H1 (cell line): ENCODE results near the gene ENPP4. TPM values are rescaled to one million over a fixed set of nuclear protein-coding genes. Genes with fewer than 3 reads are reported as not detected.

Experiments
- CTCF ChIA-PET: fragments of 300-600 bp; sonication (Branson Sonifier 250); formaldehyde crosslinking; loops from one replicate; lab custom pipeline; 2021; ENCODE audit not compliant: partially characterized antibody; lab: Charles Lee
- POLR2A ChIA-PET: fragments of 300-600 bp; sonication (Branson Sonifier 250); formaldehyde crosslinking; loops from one replicate; lab custom pipeline; 2021; ENCODE audit warnings: inconsistent platforms; ENCODE audit not compliant: partially characterized antibody; lab: Charles Lee
- DNase-seq, 2 experiments: peaks; one replicate each; pipeline versions ENCODE4 v3.0.0 to v3.0.0-alpha.2; 2010 to 2022; ENCODE audit warnings: low spot score in 2 of 2, low read depth in 1 of 2, mixed read lengths in 1 of 2
- FAIRE-seq: peaks from 2 replicates; lab custom pipeline; 2011; peaks lifted over from hg19 to GRCh38; lab: Jason Lieb, UNC
- H2AFZ ChIP-seq: 2 replicates; pipeline ENCODE4 v1.8.1; 2012; ENCODE audit warnings: low read length, inconsistent platforms
- H2AK5ac ChIP-seq: 2 replicates; pipeline ENCODE4 v1.6.1; 2013; ENCODE audit warnings: low read depth, low read length
- H2BK120ac ChIP-seq: replicated peaks from 2 replicates; pipeline ENCODE3; 2013; ENCODE audit warnings: low read depth, low read length, inconsistent platforms
- H2BK12ac ChIP-seq: 2 replicates; pipeline ENCODE4 v1.6.1; 2013; ENCODE audit warnings: low read depth, low read length
- H2BK15ac ChIP-seq: 2 replicates; pipeline ENCODE4 v1.6.1; 2013; ENCODE audit warnings: low read length
- H2BK20ac ChIP-seq: 2 replicates; pipeline ENCODE4 v1.6.1; 2013; ENCODE audit warnings: low read length
- H2BK5ac ChIP-seq: 2 replicates; pipeline ENCODE4 v1.6.1; 2013; ENCODE audit warnings: low read depth, low read length
- H3K14ac ChIP-seq: 2 replicates; pipeline ENCODE4 v1.6.1; 2013; ENCODE audit warnings: inconsistent platforms; ENCODE audit not compliant: insufficient read length
- H3K18ac ChIP-seq: 2 replicates; pipeline ENCODE4 v1.6.1; 2013; ENCODE audit warnings: low read length; ENCODE audit errors: extremely low read depth
- H3K23ac ChIP-seq: 2 replicates; pipeline ENCODE4 v1.6.1; 2013; ENCODE audit warnings: inconsistent platforms; ENCODE audit not compliant: insufficient read length
- H3K23me2 ChIP-seq: 2 replicates; pipeline ENCODE4 v1.6.1; 2013; ENCODE audit warnings: low read depth, low read length
- H3K27ac ChIP-seq: 2 replicates; pipeline ENCODE4 v1.6.1; 2011; ENCODE audit warnings: low read depth, low read length, inconsistent platforms
- H3K27me3 ChIP-seq, 4 experiments: replicated peaks in 1 of 4; 1 replicate in 1 of 4; 2 replicates in 3 of 4; pipeline versions ENCODE4 v1.6.1 to v1.8.1; 2011 to 2013; ENCODE audit warnings: low read length in 3 of 4, mild to moderate bottlenecking in 3 of 4, inconsistent platforms in 2 of 4, mixed read lengths in 2 of 4, moderate library complexity in 1 of 4; ENCODE audit not compliant: control insufficient read depth in 3 of 4, insufficient read depth in 3 of 4; ENCODE audit errors: extremely low read depth in 1 of 4
- H3K36me3 ChIP-seq, 4 experiments: 2 replicates each; pipeline versions ENCODE4 v1.6.1 to v1.8.1; 2011 to 2013; ENCODE audit warnings: mild to moderate bottlenecking in 4 of 4, low read length in 3 of 4, moderate library complexity in 2 of 4, control low read depth in 1 of 4, inconsistent platforms in 1 of 4; ENCODE audit not compliant: insufficient read depth in 4 of 4, control insufficient read depth in 2 of 4
- H3K4ac ChIP-seq: replicated peaks from 2 replicates; pipeline ENCODE3; 2013; ENCODE audit warnings: low read length, low read depth, mixed read lengths, inconsistent platforms; ENCODE audit not compliant: insufficient read length
- H3K4me1 ChIP-seq, 4 experiments: replicated peaks in 1 of 4; 1 replicate in 1 of 4; 2 replicates in 3 of 4; pipeline versions ENCODE4 v1.6.1 to v1.8.1; 2011 to 2013; ENCODE audit warnings: low read length in 3 of 4, inconsistent platforms in 2 of 4, mixed read lengths in 1 of 4; ENCODE audit not compliant: insufficient read depth in 4 of 4, control insufficient read depth in 3 of 4
- H3K4me2 ChIP-seq, 2 experiments: 2 replicates each; pipeline versions ENCODE4 v1.6.1 to v1.8.1; 2011 to 2013; ENCODE audit warnings: low read depth in 2 of 2, low read length in 2 of 2, control low read depth in 1 of 2, inconsistent platforms in 1 of 2, mild to moderate bottlenecking in 1 of 2; ENCODE audit not compliant: insufficient read depth in 1 of 2
- H3K4me3 ChIP-seq, 4 experiments: fragments of 200-600, 300-600 bp in 1 of 4; sonication (generic), shearing (Covaris generic), sonication (Bioruptor Twin) in 1 of 4; 2 replicates each; pipeline versions ENCODE4 v1.5.1 to v1.8.1; 2011 to 2016; ENCODE audit warnings: low read length in 4 of 4, low read depth in 3 of 4, control low read depth in 2 of 4, inconsistent platforms in 2 of 4, mild to moderate bottlenecking in 2 of 4, mixed read lengths in 1 of 4, moderate library complexity in 1 of 4; ENCODE audit not compliant: insufficient read depth in 2 of 4; ENCODE audit errors: extremely low read depth in 1 of 4
- H3K56ac ChIP-seq: replicated peaks from 2 replicates; pipeline ENCODE3; 2013; ENCODE audit warnings: low read depth, mild to moderate bottlenecking, mixed read lengths, low read length, inconsistent platforms; ENCODE audit not compliant: insufficient read length
- H3K79me1 ChIP-seq: 2 replicates; pipeline ENCODE4 v1.6.1; 2013; ENCODE audit warnings: low read depth, low read length, control low read depth
- H3K79me2 ChIP-seq, 2 experiments: 2 replicates each; pipeline versions ENCODE4 v1.6.1 to v1.8.1; 2012 to 2013; ENCODE audit warnings: low read length in 2 of 2, mild to moderate bottlenecking in 2 of 2, inconsistent platforms in 1 of 2; ENCODE audit not compliant: insufficient read depth in 2 of 2, control insufficient read depth in 1 of 2
- H3K9ac ChIP-seq, 4 experiments: replicated peaks in 1 of 4; 1 replicate in 1 of 4; 2 replicates in 3 of 4; pipeline versions ENCODE4 v1.6.1 to v1.8.1; 2011 to 2013; ENCODE audit warnings: low read depth in 3 of 4, low read length in 3 of 4, control low read depth in 2 of 4, mild to moderate bottlenecking in 2 of 4, moderate library complexity in 2 of 4, inconsistent platforms in 1 of 4; ENCODE audit errors: extremely low read depth in 1 of 4
- H3K9me3 ChIP-seq, 2 experiments: 2 replicates each; pipeline versions ENCODE4 v1.6.1 to v1.8.1; 2012 to 2013; ENCODE audit warnings: mild to moderate bottlenecking in 2 of 2, moderate library complexity in 2 of 2, control low read depth in 1 of 2, inconsistent platforms in 1 of 2, low read depth in 1 of 2, low read length in 1 of 2, mixed read lengths in 1 of 2; ENCODE audit not compliant: insufficient read depth in 2 of 2
- H4K20me1 ChIP-seq, 2 experiments: replicated peaks in 1 of 2; 2 replicates each; pipeline versions ENCODE3 to v1.8.1; 2011 to 2013; ENCODE audit warnings: inconsistent platforms in 2 of 2, low read length in 2 of 2, mild to moderate bottlenecking in 1 of 2; ENCODE audit not compliant: insufficient read depth in 2 of 2, control insufficient read depth in 1 of 2
- H4K5ac ChIP-seq: 2 replicates; pipeline ENCODE4 v1.6.1; 2013; ENCODE audit warnings: low read length, low read depth, mixed read lengths, inconsistent platforms; ENCODE audit not compliant: insufficient read length
- H4K8ac ChIP-seq: 2 replicates; pipeline ENCODE4 v1.8.0; 2013; ENCODE audit warnings: mild to moderate bottlenecking, moderate library complexity, low read length, inconsistent platforms; ENCODE audit not compliant: insufficient read depth; ENCODE audit errors: extremely low read depth
- H4K91ac ChIP-seq: replicated peaks from 2 replicates; pipeline ENCODE3; 2013; ENCODE audit warnings: low read length, mixed read lengths, inconsistent platforms; ENCODE audit not compliant: insufficient read length
- BACH1 ChIP-seq: IDR thresholded peaks from 2 replicates; pipeline ENCODE4 v1.6.1; 2012; ENCODE audit warnings: low read length, improper control_type of control experiment
- MAFK ChIP-seq: IDR thresholded peaks from 2 replicates; pipeline ENCODE4 v1.6.1; 2012; ENCODE audit warnings: low read depth, mild to moderate bottlenecking, improper control_type of control experiment, low read length
- POLR2AphosphoS5 ChIP-seq: IDR thresholded peaks from 2 replicates; pipeline ENCODE4 v1.6.1; 2011; ENCODE audit warnings: low read depth, low read length
- SIRT6 ChIP-seq: IDR thresholded peaks from one replicate; pipeline ENCODE4 v1.7.1; 2012; ENCODE audit warnings: low read length, inconsistent platforms
- YY1 ChIP-seq: IDR thresholded peaks from 2 replicates; pipeline ENCODE4 v1.6.1; 2011; ENCODE audit warnings: low read depth, mild to moderate bottlenecking, low read length
- WGBS, 2 experiments: shearing (Covaris generic) in 1 of 2; methylation state at CpG; one replicate each; pipeline versions ENCODE4 v1.1.6 to v1.1.7; 2013 to 2015; ENCODE audit warnings: low lambda C conversion rate in 2 of 2, mixed read lengths in 2 of 2, inconsistent platforms in 1 of 2, low coverage in 1 of 2, missing lambda C conversion rate in 1 of 2; ENCODE audit not compliant: insufficient replicate concordance in 2 of 2, insufficient coverage in 1 of 2, insufficient read length in 1 of 2; ENCODE audit errors: extremely low coverage in 1 of 2, missing lambda C conversion rate in 1 of 2; 5-methylcytosine and 5-hydroxymethylcytosine counted together
- polyA plus RNA-seq, 7 experiments: library from polyadenylated mRNA; depleted of rRNA in 3 of 7; stranded (reverse) in 5 of 7; unstranded in 2 of 7; fragments of >200 nt in 5 of 7; fragments of 200-250 nt in 2 of 7; gene quantifications; 1 replicate in 5 of 7; 2 replicates in 1 of 7; 4 replicates in 1 of 7; pipeline versions ENCODE4 v1.2.1 to v1.2.3, GENCODE V29; 2011 to 2013; ENCODE audit warnings: missing spikeins in 2 of 7, mixed read lengths in 2 of 7
- total RNA-seq: library from RNA; stranded (reverse); fragmentation: NEBNext Ultra II Directional; extraction: Animal tissue kit (Norgen Biotek cat#: 25700); gene quantifications from 2 replicates; pipeline ENCODE4 v1.2.1, GENCODE V29; 2021
- TF ChIP-seq, protein P1 (sequence below): IDR thresholded peaks from 2 replicates; pipeline ENCODE4 v1.6.1; 2012; ENCODE audit warnings: low read length, inconsistent platforms

Gene ENPP4
- total and polyA plus RNA-seq, 2 of the 8 experiments (the other 6 are each of a cell fraction or from before 2014, with no cell fraction given): 2.0 to 4.4 TPM

DNA sequence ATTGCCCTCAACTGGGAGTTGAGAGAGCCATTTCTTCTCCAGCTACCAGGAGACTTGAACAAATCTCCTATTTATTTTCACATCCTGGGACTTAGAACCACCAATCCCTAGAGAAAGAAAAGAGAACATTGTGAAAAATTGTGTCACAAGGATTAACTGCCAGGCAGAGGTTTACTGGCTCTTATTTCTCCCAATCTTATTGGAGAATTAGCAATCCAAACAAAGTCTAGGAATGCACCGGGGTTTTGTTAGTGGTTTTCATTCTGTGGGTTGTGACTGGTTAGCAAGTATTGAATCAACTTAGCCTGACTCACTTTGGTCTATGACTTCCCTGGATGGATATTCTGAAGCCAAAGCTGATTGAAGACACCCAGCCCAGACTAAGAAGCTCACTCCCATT is 62.2 kb downstream of the ENPP4 start:
- DNase-seq (no peak), FAIRE-seq (no peak)
- H4K91ac ChIP-seq: no peak overlapping the region
- no peak overlapping the region for H3K23ac ChIP-seq
- WGBS, 2 experiments: 100% methylated on average over 1 of the region's 1 CpG; no CpG with 5 or more reads in 1 of the 2 experiments
- H3K4me3 ChIP-seq: no peak overlapping the region
- no peak overlapping the region for H2AK5ac ChIP-seq
- H3K18ac ChIP-seq: no peak overlapping the region
- H3K27ac ChIP-seq: no peak overlapping the region
- CTCF ChIA-PET: interaction anchor here (0.7 to 1.9 kb wide), 3 partner anchors 8 to 833 kb away, joined by 3 to 5 read pairs (median 4); no protein-coding TSS in a partner anchor
- H3K79me2 ChIP-seq: no peaks in the 10 kb centered on the region
- H3K4me2 ChIP-seq: no peak overlapping the region
- H3K79me1 ChIP-seq: no peaks in the 10 kb centered on the region
- no peak overlapping the region for H4K5ac ChIP-seq
- POLR2A ChIA-PET: no interaction called here
- H2BK12ac ChIP-seq: no peak overlapping the region
- H3K36me3 ChIP-seq: no peaks in the 10 kb centered on the region
- H3K14ac ChIP-seq: no peak overlapping the region
- no peak overlapping the region for H3K9ac ChIP-seq
- H2BK20ac ChIP-seq: no peak overlapping the region
- 0 out of 2 replicates have a peak overlapping the region, but pooled peaks have one; percentile 16 for H2AFZ ChIP-seq
- no peak for TF ChIP-seq YY1
- no peak for TF ChIP-seq POLR2AphosphoS5
- TF ChIP-seq MAFK: no peak
- no peak for TF ChIP-seq BACH1
- TF ChIP-seq SIRT6: no peak
- TF ChIP-seq, protein P1, sequence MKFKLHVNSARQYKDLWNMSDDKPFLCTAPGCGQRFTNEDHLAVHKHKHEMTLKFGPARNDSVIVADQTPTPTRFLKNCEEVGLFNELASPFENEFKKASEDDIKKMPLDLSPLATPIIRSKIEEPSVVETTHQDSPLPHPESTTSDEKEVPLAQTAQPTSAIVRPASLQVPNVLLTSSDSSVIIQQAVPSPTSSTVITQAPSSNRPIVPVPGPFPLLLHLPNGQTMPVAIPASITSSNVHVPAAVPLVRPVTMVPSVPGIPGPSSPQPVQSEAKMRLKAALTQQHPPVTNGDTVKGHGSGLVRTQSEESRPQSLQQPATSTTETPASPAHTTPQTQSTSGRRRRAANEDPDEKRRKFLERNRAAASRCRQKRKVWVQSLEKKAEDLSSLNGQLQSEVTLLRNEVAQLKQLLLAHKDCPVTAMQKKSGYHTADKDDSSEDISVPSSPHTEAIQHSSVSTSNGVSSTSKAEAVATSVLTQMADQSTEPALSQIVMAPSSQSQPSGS: no peak
- H3K56ac ChIP-seq: no peak overlapping the region
- H2BK15ac ChIP-seq: no peak overlapping the region
- H4K8ac ChIP-seq: no peak overlapping the region
- H2BK5ac ChIP-seq: no peak overlapping the region
- H2BK120ac ChIP-seq: no peak overlapping the region
- no peaks in the 10 kb centered on the region for H4K20me1 ChIP-seq
- no peaks in the 10 kb centered on the region for H3K9me3 ChIP-seq
- no peak overlapping the region for H3K4ac ChIP-seq
- no peaks in the 10 kb centered on the region; the same call in 1 of the 2 replicates for H3K23me2 ChIP-seq
- no peaks in the 10 kb centered on the region for H3K27me3 ChIP-seq
- H3K4me1 ChIP-seq: no peaks in the 10 kb centered on the region
